ENCODE measurements around the gene XNDC1N. TPM values are rescaled to one million over a fixed set of nuclear protein-coding genes. Genes with fewer than 3 reads are reported as not detected.
A peak's percentile ranks its signal among the peaks of the same experiment; 100 is the strongest.

The XNDC1N gene
- total and polyA plus RNA-seq, 9 of the 15 experiments (the other 6 are each of a cell fraction or from before 2014, with no cell fraction given): 6.8 to 11.4 (median 9.7) TPM

- TF ChIP-seq ZBTB40 (IDR thresholded peaks at IDR 0.05): 0 out of 2 replicates have a peak, but pooled peaks have one; percentile 7
- TF ChIP-seq ZBTB40 (CRISPR knock-in tag; IDR thresholded peaks at IDR 0.05): no peak
- TF ChIP-seq TCF3 (CRISPR knock-in tag; IDR thresholded peaks at IDR 0.05): peak; percentile 86
- TF ChIP-seq ESRRA (IDR thresholded peaks at IDR 0.05; ENCODE audit: borderline replicate concordance, low read depth): no peak; the same call in 1 of the 2 replicates
- TF ChIP-seq ZNF583 (CRISPR knock-in tag; IDR thresholded peaks at IDR 0.05): no peak
- peak; percentile 85; the same call in 1 of the 2 replicates for TF ChIP-seq HDAC2 (IDR thresholded peaks at IDR 0.05)
- TF ChIP-seq MYC (IDR thresholded peaks at IDR 0.05; ENCODE audit: low read depth, low read length): 0 out of 2 replicates have a peak, but pooled peaks have one; percentile 7
- no peak for TF ChIP-seq MYC (CRISPR knock-in tag; IDR thresholded peaks at IDR 0.05; ENCODE audit: borderline replicate concordance, low read depth)
- TF ChIP-seq FOSL1 (tag; conservative IDR thresholded peaks at IDR 0.05): 0 out of 2 replicates have a peak, but pooled peaks have one; percentile 25
- no peak for TF ChIP-seq YBX1 (IDR thresholded peaks at IDR 0.05)
- 0 out of 2 replicates have a peak, but pooled peaks have one; percentile 14 for TF ChIP-seq ATF7 (IDR thresholded peaks at IDR 0.05)
- TF ChIP-seq ATF3 (IDR thresholded peaks at IDR 0.05): 0 out of 2 replicates have a peak, but pooled peaks have one; percentile 10
- TF ChIP-seq ATF3 (CRISPR knock-in tag; conservative IDR thresholded peaks at IDR 0.05): no peak
- peak; percentile 53 for TF ChIP-seq HDAC3 (IDR thresholded peaks at IDR 0.05; ENCODE audit: borderline replicate concordance, partially characterized antibody)
- TF ChIP-seq MBD1 (CRISPR knock-in tag; IDR thresholded peaks at IDR 0.05): no peak
- TF ChIP-seq DPF2 (IDR thresholded peaks at IDR 0.05): peak; percentile 77
- peak; percentile 45 for TF ChIP-seq NFIC (IDR thresholded peaks at IDR 0.05)
- TF ChIP-seq TAF9B (IDR thresholded peaks at IDR 0.05; ENCODE audit: partially characterized antibody): peak; percentile 37
Measured at GRCh38 chr11:71948314-71949027, 20.1 kb upstream of the XNDC1N start (continued).
